Measurements from ENCODE around the gene FAF1.

The FAF1 gene

DNA sequence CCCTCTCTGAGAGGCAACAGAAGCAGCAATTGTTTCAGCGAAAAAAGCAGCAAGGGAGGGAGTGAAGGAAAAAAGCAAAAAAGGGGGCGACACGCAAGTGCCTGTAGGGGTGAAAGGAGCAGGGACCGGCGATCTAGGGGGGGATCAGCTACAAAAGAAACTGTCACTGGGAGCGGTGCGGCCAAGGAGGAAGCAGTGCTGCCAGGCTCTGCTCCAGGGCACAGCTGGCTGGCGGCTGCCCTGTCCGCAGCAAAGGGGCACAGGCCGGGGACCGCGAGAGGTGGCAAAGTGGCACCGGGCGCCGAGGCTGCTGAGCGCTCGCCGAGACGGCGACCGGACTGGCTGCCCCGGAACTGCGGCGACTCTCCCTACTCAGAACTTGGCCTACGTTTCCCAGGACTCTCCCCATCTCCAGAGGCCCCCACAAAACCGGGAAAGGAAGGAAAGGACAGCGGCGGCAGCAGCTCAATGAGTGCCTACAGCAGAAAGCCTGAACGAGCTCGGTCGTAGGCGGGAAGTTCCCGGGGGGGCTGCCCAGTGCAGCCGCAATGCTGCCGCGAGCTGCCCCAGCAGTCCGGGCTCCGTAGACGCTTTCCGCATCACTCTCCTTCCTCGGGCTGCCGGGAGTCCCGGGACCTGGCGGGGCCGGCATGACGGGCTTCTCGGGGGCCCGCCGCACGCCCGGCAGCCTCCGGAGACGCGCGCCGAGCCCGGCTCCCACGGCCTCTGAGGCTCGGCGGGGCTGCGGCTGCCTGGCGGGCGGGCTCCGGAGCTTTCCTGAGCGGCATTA, 8.9 kb upstream of the FAF1 start (continued):
- TF ChIP-seq ZNF558 (tag by site-specific recombination; IDR thresholded peaks at IDR 0.05) (no peak), ZNF2 (tag by site-specific recombination; IDR thresholded peaks at IDR 0.05) (peak; percentile 70; the same call in 1 of the 2 replicates), ZNF76 (tag by site-specific recombination; IDR thresholded peaks at IDR 0.05; ENCODE audit: borderline replicate concordance, low read depth) (peak; percentile 29; the same call in 1 of the 2 replicates), ZNF175 (tag by site-specific recombination; IDR thresholded peaks at IDR 0.05) (no peak), KLF8 (tag by site-specific recombination; IDR thresholded peaks at IDR 0.05) (0 out of 2 replicates have a peak, but pooled peaks have one; percentile 17), TSHZ1 (tag by site-specific recombination; IDR thresholded peaks at IDR 0.05; ENCODE audit: borderline replicate concordance) (no peak), ZNF837 (tag by site-specific recombination; IDR thresholded peaks at IDR 0.05) (0 out of 2 replicates have a peak, but pooled peaks have one; percentile 35), ZNF155 (tag by site-specific recombination; IDR thresholded peaks at IDR 0.05) (no peak), KLF9 (tag by site-specific recombination; IDR thresholded peaks at IDR 0.05; ENCODE audit: low read depth) (0 out of 2 replicates have a peak, but pooled peaks have one; percentile 41), ZNF274 (IDR thresholded peaks at IDR 0.05; ENCODE audit: low read length) (no peak), ZNF274 (tag by site-specific recombination; IDR thresholded peaks at IDR 0.05; ENCODE audit: borderline replicate concordance) (no peak), ZNF16 (tag by site-specific recombination; IDR thresholded peaks at IDR 0.05; ENCODE audit: low read depth) (no peak), ZEB2 (tag by site-specific recombination; IDR thresholded peaks at IDR 0.05) (peak; percentile 65)
- TF ChIP-seq, protein P1, sequence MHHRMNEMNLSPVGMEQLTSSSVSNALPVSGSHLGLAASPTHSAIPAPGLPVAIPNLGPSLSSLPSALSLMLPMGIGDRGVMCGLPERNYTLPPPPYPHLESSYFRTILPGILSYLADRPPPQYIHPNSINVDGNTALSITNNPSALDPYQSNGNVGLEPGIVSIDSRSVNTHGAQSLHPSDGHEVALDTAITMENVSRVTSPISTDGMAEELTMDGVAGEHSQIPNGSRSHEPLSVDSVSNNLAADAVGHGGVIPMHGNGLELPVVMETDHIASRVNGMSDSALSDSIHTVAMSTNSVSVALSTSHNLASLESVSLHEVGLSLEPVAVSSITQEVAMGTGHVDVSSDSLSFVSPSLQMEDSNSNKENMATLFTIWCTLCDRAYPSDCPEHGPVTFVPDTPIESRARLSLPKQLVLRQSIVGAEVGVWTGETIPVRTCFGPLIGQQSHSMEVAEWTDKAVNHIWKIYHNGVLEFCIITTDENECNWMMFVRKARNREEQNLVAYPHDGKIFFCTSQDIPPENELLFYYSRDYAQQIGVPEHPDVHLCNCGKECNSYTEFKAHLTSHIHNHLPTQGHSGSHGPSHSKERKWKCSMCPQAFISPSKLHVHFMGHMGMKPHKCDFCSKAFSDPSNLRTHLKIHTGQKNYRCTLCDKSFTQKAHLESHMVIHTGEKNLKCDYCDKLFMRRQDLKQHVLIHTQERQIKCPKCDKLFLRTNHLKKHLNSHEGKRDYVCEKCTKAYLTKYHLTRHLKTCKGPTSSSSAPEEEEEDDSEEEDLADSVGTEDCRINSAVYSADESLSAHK (tag by site-specific recombination; IDR thresholded peaks at IDR 0.05): peak; percentile 100

GRCh38 chr1:50968158-50968820, 8.2 kb upstream of the FAF1 start:
- Histone ChIP-seq H3K9me3 (ENCODE audit: control insufficient read depth, insufficient read depth, low read depth, low read length) (no peaks in the 10 kb centered on the region), H3K36me3 (ENCODE audit: control insufficient read depth in 2 of 2, insufficient read depth in 1 of 2, low read length in 2 of 2) (no peaks in the 10 kb centered on the region), H3K4me3 (ENCODE audit: low read depth, low read length) (peak overlapping the region; percentile 91), H3K27ac (ENCODE audit: extremely low read depth, low read depth, low read length) (peak overlapping the region; percentile 99), H3K4me1 (ENCODE audit: control insufficient read depth, insufficient read depth, low read length) (peaks cover 2% of the 10 kb centered on the region; the same call in 1 of the 2 replicates)
- POLR2A ChIA-PET: interaction anchor here (0.9 to 4.6 kb wide), 9 partner anchors 8 to 267 kb away, joined by 3 to 157 read pairs (median 4); partner anchors contain the start of genes FAF1 and RNF11
- CTCF ChIA-PET: interaction anchor here (0.6 to 1.6 kb wide), 6 partner anchors 8 to 555 kb away, joined by 3 to 5 read pairs (median 4); partner anchors contain the start of gene FAF1
- TF ChIP-seq, protein P2, sequence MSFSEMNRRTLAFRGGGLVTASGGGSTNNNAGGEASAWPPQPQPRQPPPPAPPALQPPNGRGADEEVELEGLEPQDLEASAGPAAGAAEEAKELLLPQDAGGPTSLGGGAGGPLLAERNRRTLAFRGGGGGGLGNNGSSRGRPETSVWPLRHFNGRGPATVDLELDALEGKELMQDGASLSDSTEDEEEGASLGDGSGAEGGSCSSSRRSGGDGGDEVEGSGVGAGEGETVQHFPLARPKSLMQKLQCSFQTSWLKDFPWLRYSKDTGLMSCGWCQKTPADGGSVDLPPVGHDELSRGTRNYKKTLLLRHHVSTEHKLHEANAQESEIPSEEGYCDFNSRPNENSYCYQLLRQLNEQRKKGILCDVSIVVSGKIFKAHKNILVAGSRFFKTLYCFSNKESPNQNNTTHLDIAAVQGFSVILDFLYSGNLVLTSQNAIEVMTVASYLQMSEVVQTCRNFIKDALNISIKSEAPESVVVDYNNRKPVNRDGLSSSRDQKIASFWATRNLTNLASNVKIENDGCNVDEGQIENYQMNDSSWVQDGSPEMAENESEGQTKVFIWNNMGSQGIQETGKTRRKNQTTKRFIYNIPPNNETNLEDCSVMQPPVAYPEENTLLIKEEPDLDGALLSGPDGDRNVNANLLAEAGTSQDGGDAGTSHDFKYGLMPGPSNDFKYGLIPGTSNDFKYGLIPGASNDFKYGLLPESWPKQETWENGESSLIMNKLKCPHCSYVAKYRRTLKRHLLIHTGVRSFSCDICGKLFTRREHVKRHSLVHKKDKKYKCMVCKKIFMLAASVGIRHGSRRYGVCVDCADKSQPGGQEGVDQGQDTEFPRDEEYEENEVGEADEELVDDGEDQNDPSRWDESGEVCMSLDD (tag by site-specific recombination; IDR thresholded peaks at IDR 0.05): peak; percentile 86
- TF ChIP-seq ZFP69B (tag by site-specific recombination; IDR thresholded peaks at IDR 0.05): 0 out of 2 replicates have a peak, but pooled peaks have one; percentile 12
- TF ChIP-seq ZNF600 (tag by site-specific recombination; IDR thresholded peaks at IDR 0.05): peak; percentile 77
- peak; percentile 99 for TF ChIP-seq GLIS2 (tag by site-specific recombination; IDR thresholded peaks at IDR 0.05)
- TF ChIP-seq ZFHX2 (tag by site-specific recombination; conservative IDR thresholded peaks at IDR 0.05): peak; percentile 86
- no peak for TF ChIP-seq ZNF16 (tag by site-specific recombination; IDR thresholded peaks at IDR 0.05; ENCODE audit: low read depth)
- TF ChIP-seq ZNF335 (tag by site-specific recombination; conservative IDR thresholded peaks at IDR 0.05): peak; percentile 93
- TF ChIP-seq ZNF510 (tag by site-specific recombination; IDR thresholded peaks at IDR 0.05; ENCODE audit: insufficient replicate concordance): no peak
- TF ChIP-seq ZNF324 (tag by site-specific recombination; IDR thresholded peaks at IDR 0.05): peak; percentile 45; the same call in 1 of the 2 replicates
- peak; percentile 73; the same call in 1 of the 2 replicates for TF ChIP-seq ZSCAN23 (tag by site-specific recombination; IDR thresholded peaks at IDR 0.05)
- TF ChIP-seq ZIC2 (tag by site-specific recombination; IDR thresholded peaks at IDR 0.05): peak; percentile 98
- peak; percentile 22; the same call in 1 of the 2 replicates for TF ChIP-seq ZNF692 (tag by site-specific recombination; IDR thresholded peaks at IDR 0.05)

All from HEK293 (cell line).